Activated T-helper 1 cell treated with anti-CD3 and anti-CD28 coated beads, Interleukin-2, amount 50 U/mL, for 16 hours (primary cell): ENCODE measurements around the gene PAGE4.
A peak's percentile ranks its signal among the peaks of the same experiment; 100 is the strongest.

Source experiments
- DNase-seq, 2 donors: peaks; one replicate each; pipeline ENCODE4 v3.0.0-alpha.2; 2020; ENCODE audit warnings: low read depth in 1 of 2, low spot score in 1 of 2

Gene PAGE4

DNA sequence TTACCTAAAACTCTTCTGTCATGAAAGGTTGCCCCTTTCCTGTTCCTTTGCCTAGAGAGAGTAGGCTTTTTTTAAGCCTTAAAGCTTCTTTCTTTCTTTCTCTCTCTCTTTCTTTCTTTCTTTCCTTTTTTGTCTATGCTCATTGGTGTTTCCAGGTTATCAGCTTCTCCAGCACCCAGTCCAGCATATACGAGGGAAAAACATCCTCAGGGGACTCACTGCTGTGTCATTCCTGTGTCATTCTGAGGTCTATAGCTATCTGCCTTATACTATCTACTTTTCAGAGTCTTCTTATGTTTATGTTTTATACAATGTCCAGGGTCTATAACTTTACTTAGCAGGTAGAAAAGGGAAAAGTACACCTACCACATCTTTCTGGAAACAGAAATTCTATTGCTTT is 39.6 kb downstream of the PAGE4 start:
- no peak for DNase-seq

DNA sequence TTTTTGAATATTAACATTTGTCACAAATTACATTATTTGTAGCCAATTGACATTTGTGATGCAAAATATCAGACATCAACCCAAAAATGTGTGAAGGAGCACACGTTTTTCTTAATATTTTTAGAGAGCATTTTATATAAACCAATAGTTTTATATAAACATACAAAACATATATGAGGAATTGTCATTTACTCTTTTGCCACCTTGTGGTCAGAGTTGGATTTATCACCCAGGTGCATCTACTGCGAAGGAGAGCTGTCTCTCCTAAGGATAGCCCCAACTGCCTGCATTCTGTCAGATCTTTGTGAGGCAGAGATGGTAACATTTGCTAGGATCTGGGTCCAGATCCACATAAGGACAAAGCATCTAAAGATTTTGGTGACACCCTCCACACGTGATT is 47.6 kb downstream of the PAGE4 start:
- DNase-seq, result no peak

GRCh38 chrX:49877397-49878101 is 48.4 kb downstream of the PAGE4 start:
- DNase-seq, result no peak

DNA sequence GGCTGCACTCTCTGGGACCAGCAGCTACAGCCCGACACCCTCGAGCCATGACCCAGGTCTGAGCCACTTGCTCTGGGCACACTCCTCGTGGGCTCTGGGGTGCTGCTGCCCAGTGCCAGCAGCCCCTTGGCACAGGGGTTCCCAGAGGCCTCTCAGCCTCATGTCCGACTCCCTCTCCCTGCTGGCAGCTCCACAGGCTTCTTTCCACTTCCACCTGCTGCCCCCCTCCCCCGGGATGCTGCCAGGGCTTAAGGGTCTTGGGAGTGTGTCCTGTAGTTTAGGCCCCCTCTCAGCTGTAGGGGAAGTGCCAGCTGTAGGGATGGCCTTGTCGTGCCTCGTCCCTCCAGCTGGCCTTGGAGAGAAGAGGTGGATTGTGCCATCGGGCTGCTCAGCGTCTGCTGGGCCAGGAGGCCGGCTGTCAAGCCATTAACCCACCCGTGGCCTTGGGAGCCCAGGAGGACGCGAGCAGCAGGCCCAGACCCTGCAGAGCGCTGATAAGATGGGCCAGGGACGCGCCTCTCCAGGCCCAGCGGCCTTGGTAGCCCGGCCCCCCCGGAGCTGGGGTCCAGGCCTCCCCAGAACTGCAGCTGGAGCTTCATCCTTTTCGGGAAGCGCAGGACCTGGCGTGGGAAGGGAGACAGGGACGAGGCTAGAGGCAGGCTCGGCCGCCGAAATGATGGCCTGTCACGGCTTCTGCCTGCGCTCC is 49.2 kb downstream of the PAGE4 start:
- DNase-seq, result no peak

- DNase-seq, result peak; percentile 49 to 68
Measured at GRCh38 chrX:49878834-49879655, 49.9 kb downstream of the PAGE4 start, which contains the start of gene USP27X. Gene USP27X, plus strand, starts transcription at chrX:49879484. Its CDS starts 824 bp downstream, at chrX:49880308.

GRCh38 chrX:49879656-49880277 is 50.7 kb downstream of the PAGE4 start:
- DNase-seq, result no peak

- no peak for DNase-seq
Measured at GRCh38 chrX:49880668-49881067, 51.6 kb downstream of the PAGE4 start.
